Kidney glomerular epithelial cell (primary cell): ENCODE data around the gene PPT1.

Experiments
- DNase-seq: peaks from one replicate; lab custom pipeline; 2025; lab: John Stamatoyannopoulos, UW

The PPT1 gene

GRCh38 chr1:40030528-40031135 is 66.4 kb downstream of the PPT1 start:
- DNase-seq: no peak

DNA sequence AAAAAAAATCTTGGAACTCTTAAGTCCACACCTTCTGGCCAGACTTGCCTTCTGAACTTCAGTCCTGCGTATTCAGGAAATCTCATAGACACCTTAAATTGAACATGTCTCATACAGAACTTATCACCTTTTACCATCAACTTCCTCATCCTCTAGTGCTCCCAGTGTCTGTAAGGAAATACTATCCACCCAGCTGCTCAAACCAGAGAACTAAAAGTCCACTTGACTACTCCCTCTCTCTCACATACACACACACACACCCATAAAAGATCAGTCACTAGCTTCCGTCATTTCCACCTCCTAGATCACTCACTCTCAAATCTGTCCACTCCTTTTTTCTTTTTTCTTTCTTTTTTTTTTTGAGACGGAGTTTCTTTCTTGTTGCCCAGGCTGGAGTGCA is 67.4 kb downstream of the PPT1 start:
- no peak for DNase-seq

DNA sequence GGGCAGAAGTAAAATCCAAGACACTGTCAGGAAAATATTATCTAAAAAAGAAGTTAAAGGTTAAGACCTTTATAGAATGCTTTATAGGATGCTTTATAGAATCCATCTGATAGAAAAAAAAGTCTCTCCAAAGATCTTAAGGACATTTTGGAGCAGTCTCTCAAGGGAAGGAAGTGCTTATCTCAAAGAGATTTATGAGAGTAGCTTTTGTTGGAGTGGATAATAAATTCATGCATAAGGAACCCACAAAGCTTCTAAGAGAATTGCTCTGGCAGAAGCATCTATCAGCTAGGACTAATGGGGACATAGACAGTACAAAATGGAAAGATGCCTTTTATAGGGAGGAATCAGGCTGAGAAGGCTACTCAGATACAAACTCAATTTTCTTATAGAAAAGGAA is 69.4 kb downstream of the PPT1 start:
- no peak for DNase-seq

- DNase-seq: no peak
Observed at GRCh38 chr1:40024671-40025070, 72.4 kb downstream of the PPT1 start.

DNA sequence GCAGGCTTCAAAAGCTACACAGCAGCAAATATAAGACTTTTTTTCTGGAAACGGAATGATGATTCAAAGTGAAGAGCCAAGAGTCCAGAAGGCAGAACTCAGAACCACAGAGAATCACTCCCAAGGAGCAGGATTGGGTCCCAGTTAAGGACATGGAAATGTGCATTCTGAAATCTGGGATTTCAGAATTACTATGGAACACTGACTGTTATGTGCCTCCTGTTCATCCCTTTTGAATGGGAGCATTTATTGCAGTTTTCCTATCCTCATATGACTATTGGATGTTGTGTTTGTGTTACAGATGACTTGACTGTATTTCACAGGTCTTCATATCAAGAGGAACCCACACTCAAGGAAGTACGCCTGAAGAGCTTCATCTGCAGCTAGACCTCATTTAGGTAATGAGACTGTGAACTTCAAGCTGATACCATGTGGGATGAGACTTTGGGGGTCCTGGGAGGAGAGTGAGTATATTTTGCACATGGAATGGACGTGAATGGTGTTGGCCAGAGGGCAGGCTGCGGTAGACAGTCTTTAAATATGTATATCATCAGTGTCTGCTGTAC is 73.6 kb downstream of the PPT1 start:
- no peak for DNase-seq
